Erythroblast (primary cell): ENCODE results near the gene METTL21C.

ENCODE experiments used
- GATA1 ChIP-seq: IDR thresholded peaks from 2 replicates; pipeline ENCODE4 v1.6.1; 2011; ENCODE audit warnings: low read depth, mild to moderate bottlenecking, control low read depth, low read length, moderate library complexity
- POLR2A ChIP-seq: IDR thresholded peaks from 2 replicates; pipeline ENCODE4 v1.6.1; 2011; ENCODE audit warnings: mild to moderate bottlenecking, low read length

DNA sequence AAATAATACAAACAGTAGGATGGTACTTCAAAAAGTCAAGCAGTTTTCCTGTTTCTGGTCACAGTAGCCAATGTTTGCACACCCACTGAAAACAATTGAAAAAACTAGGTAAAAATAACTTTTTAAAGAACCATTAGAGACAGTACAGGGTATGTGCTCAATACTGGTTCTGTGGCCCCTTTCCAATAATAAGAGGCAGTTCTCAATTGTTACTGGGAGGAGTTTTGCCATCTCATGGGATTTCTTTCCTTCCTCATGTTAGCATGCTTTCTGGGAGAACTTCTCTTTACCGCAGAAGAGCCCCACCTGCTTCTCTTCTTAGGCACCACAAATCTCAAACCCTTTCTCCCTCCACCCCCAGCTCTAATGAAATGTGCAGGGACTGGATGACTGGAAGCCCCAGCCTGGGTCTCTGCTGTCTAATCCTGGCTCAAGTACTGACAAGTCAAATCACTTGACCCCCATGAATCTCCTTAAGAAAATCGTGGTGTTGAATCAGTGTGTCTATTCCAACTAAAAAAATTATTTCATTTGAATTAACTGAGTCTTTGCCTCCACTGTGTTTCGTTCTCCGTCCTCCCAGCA is 14.6 kb downstream of the METTL21C start:
- TF ChIP-seq POLR2A, result no peak
- TF ChIP-seq GATA1, result no peak
